Panc1 (cell line): ENCODE measurements around the gene TNIP2. TPM values are rescaled to one million over a fixed set of nuclear protein-coding genes. Genes with fewer than 3 reads are reported as not detected.

Experiments used
- ATAC-seq: fragments of 200-7000 bp; cut with Tn5 transposase; 2 replicates; pipeline ENCODE4 v1.9.1; 2020; ENCODE audit warnings: mild to moderate bottlenecking, moderate library complexity
- BruUV-seq: library from RNA; stranded (reverse); fragments of 400-500 nt; replicated peaks from 2 replicates; lab custom pipeline; 2021; lab: Mats Ljungman, UMichigan
- CTCF ChIA-PET: fragments of 300-600 bp; sonication (Branson Sonifier 250); formaldehyde crosslinking; loops from one replicate; lab custom pipeline; 2022; ENCODE audit warnings: antibody characterized with exemption; lab: Charles Lee
- POLR2A ChIA-PET: fragments of 300-600 bp; sonication (Branson Sonifier 250); formaldehyde crosslinking; loops from one replicate; lab custom pipeline; 2022; ENCODE audit warnings: antibody characterized with exemption; lab: Charles Lee
- DNase-seq: peaks from one replicate; pipeline ENCODE4 v3.0.0-alpha.2; 2010; ENCODE audit warnings: low read depth, low spot score
- H3K27ac ChIP-seq: 2 replicates; pipeline ENCODE4 v1.5.1; 2011; ENCODE audit warnings: mild to moderate bottlenecking, low read length, inconsistent platforms
- H3K27me3 ChIP-seq: fragments of 200-500 bp; sonication (Bioruptor generic); 2 replicates; pipeline ENCODE4 v1.6.0; 2014; ENCODE audit warnings: low read length, inconsistent platforms; ENCODE audit not compliant: control insufficient read depth, insufficient read depth
- H3K36me3 ChIP-seq: fragments of 200-500 bp; sonication (Bioruptor generic); 2 replicates; pipeline ENCODE4 v1.5.1; 2014; ENCODE audit warnings: inconsistent platforms, mild to moderate bottlenecking, low read length, moderate library complexity; ENCODE audit not compliant: control insufficient read depth, insufficient read depth
- H3K4me1 ChIP-seq: 2 replicates; pipeline ENCODE4 v1.5.1; 2011; ENCODE audit warnings: inconsistent platforms, mild to moderate bottlenecking, low read length, moderate library complexity; ENCODE audit not compliant: control insufficient read depth, insufficient read depth
- H3K4me3 ChIP-seq, 2 experiments: 2 replicates each; pipeline ENCODE4 v1.5.1; 2011 to 2012; ENCODE audit warnings: low read depth in 2 of 2, low read length in 2 of 2, mild to moderate bottlenecking in 2 of 2, inconsistent platforms in 1 of 2, moderate library complexity in 1 of 2
- H3K9me3 ChIP-seq: fragments of 200-500 bp; sonication (Bioruptor generic); 2 replicates; pipeline ENCODE4 v1.5.1; 2014; ENCODE audit warnings: low read depth, mild to moderate bottlenecking, inconsistent platforms, low read length, moderate library complexity; ENCODE audit not compliant: control insufficient read depth, insufficient read depth
- CTCF ChIP-seq: fragments of 450-650 bp; IDR thresholded peaks from 2 replicates; pipeline ENCODE4 v1.5.1; 2017; ENCODE audit warnings: mild to moderate bottlenecking
- POLR2AphosphoS5 ChIP-seq: IDR thresholded peaks from 2 replicates; pipeline ENCODE4 v1.6.1; 2012; ENCODE audit warnings: mild to moderate bottlenecking, low read depth, low read length, moderate library complexity
- SIN3A ChIP-seq: IDR thresholded peaks from 2 replicates; pipeline ENCODE4 v1.6.1; 2012; ENCODE audit warnings: low read depth, mild to moderate bottlenecking, low read length, moderate library complexity, borderline replicate concordance; ENCODE audit not compliant: insufficient read depth
- TCF7L2 ChIP-seq: IDR thresholded peaks from 2 replicates; pipeline ENCODE4 v1.6.1; 2011; ENCODE audit warnings: mild to moderate bottlenecking, low read depth, low read length, inconsistent platforms
- in situ Hi-C: cut with HindIII; loops from 2 replicates; pipeline ENCODE4 v1.10.0; 2016; ENCODE audit warnings: low sequenced_read_pairs, low pct_unique_long_range_greater_than_20kb
- intact Hi-C: fragments of 100-400 bp; cut with micrococcal nuclease; formaldehyde crosslinking; loops from one replicate; pipeline ENCODE4 v1.10.0; 2022; ENCODE audit not compliant: unreplicated experiment
- total RNA-seq: library from RNA; stranded (reverse); gene quantifications from one replicate; pipeline ENCODE4 v1.2.1, GENCODE V29; 2021; ENCODE audit not compliant: unreplicated experiment
- TF ChIP-seq, protein P1 (sequence below), 2 experiments: IDR thresholded peaks; 2 replicates each; pipeline ENCODE4 v1.6.1; 2011 to 2012; ENCODE audit warnings: low read depth in 2 of 2, control low read depth in 1 of 2, low read length in 1 of 2, mild to moderate bottlenecking in 1 of 2, moderate library complexity in 1 of 2; ENCODE audit not compliant: insufficient read depth in 1 of 2

TNIP2 gene
- total RNA-seq, 1 experiment from 2014 or later: 60.3 TPM

GRCh38 chr4:2745981-2746806, 9.9 kb downstream of the TNIP2 start:
- no TSS peak for BruUV-seq
- TF ChIP-seq, protein P1, sequence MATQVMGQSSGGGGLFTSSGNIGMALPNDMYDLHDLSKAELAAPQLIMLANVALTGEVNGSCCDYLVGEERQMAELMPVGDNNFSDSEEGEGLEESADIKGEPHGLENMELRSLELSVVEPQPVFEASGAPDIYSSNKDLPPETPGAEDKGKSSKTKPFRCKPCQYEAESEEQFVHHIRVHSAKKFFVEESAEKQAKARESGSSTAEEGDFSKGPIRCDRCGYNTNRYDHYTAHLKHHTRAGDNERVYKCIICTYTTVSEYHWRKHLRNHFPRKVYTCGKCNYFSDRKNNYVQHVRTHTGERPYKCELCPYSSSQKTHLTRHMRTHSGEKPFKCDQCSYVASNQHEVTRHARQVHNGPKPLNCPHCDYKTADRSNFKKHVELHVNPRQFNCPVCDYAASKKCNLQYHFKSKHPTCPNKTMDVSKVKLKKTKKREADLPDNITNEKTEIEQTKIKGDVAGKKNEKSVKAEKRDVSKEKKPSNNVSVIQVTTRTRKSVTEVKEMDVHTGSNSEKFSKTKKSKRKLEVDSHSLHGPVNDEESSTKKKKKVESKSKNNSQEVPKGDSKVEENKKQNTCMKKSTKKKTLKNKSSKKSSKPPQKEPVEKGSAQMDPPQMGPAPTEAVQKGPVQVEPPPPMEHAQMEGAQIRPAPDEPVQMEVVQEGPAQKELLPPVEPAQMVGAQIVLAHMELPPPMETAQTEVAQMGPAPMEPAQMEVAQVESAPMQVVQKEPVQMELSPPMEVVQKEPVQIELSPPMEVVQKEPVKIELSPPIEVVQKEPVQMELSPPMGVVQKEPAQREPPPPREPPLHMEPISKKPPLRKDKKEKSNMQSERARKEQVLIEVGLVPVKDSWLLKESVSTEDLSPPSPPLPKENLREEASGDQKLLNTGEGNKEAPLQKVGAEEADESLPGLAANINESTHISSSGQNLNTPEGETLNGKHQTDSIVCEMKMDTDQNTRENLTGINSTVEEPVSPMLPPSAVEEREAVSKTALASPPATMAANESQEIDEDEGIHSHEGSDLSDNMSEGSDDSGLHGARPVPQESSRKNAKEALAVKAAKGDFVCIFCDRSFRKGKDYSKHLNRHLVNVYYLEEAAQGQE (IDR thresholded peaks at IDR 0.05; ENCODE audit: insufficient read depth in 1 of 2, low read depth in 2 of 2, low read length in 1 of 2): no peak
- no peak for TF ChIP-seq SIN3A
- no peak for TF ChIP-seq TCF7L2
- TF ChIP-seq POLR2AphosphoS5: no peak
- no peak for TF ChIP-seq CTCF
- H3K4me3 ChIP-seq: no peak overlapping the region
- no peaks in the 10 kb centered on the region for H3K9me3 ChIP-seq
- DNase-seq: no peak
- intact Hi-C loops: no loop called here
- no peaks in the 10 kb centered on the region for H3K36me3 ChIP-seq
- H3K27ac ChIP-seq: no peak overlapping the region
- ChIA-PET CTCF (no interaction called here), POLR2A (interaction anchor here (0.6 kb wide), 1 partner anchor 18 kb away, joined by 5 read pairs; no protein-coding TSS in a partner anchor)
- no peaks in the 10 kb centered on the region for H3K27me3 ChIP-seq
- in situ Hi-C loops: no loop called here
- ATAC-seq: peak; percentile 81
- no peaks in the 10 kb centered on the region for H3K4me1 ChIP-seq

GRCh38 chr4:2745516-2745915, 10.6 kb downstream of the TNIP2 start:
- Histone ChIP-seq H3K27ac (no peak overlapping the region), H3K9me3 (no peaks in the 10 kb centered on the region), H3K27me3 (no peaks in the 10 kb centered on the region), H3K4me3 (no peak overlapping the region), H3K36me3 (no peaks in the 10 kb centered on the region), H3K4me1 (no peaks in the 10 kb centered on the region)
- TF ChIP-seq SIN3A (no peak), POLR2AphosphoS5 (no peak), TCF7L2 (no peak), CTCF (no peak)
- TF ChIP-seq, protein P1 (IDR thresholded peaks at IDR 0.05; ENCODE audit: insufficient read depth in 1 of 2, low read depth in 2 of 2, low read length in 1 of 2): no peak
- POLR2A ChIA-PET: no interaction called here
- DNase-seq (no peak), ATAC-seq (no peak)
- CTCF ChIA-PET: no interaction called here
- BruUV-seq: no TSS peak
- intact Hi-C loops: no loop called here
- in situ Hi-C loops: no loop called here
